DOHH2 (cell line): ENCODE data around the gene MAL.

Source experiments
- H3F3A ChIP-seq: fragments of 200-600 bp; sonication (generic), shearing (Covaris generic); 2 replicates; pipeline ENCODE4 v1.6.0; 2016; ENCODE audit warnings: antibody characterized with exemption, mild to moderate bottlenecking; ENCODE audit not compliant: control insufficient read depth, insufficient read depth
- H3K27ac ChIP-seq: fragments of 200-600 bp; sonication (generic); 2 replicates; pipeline ENCODE4 v1.5.1; 2014; ENCODE audit warnings: low read depth, mild to moderate bottlenecking, low read length, moderate library complexity
- H3K27me3 ChIP-seq: fragments of 200-600 bp; sonication (generic); 2 replicates; pipeline ENCODE4 v1.6.1; 2014; ENCODE audit warnings: mild to moderate bottlenecking, low read length, mixed read lengths; ENCODE audit not compliant: control insufficient read depth
- H3K36me3 ChIP-seq: fragments of 200-600 bp; sonication (generic); 2 replicates; pipeline ENCODE4 v1.6.1; 2014; ENCODE audit warnings: mild to moderate bottlenecking, low read length, moderate library complexity, mixed read lengths; ENCODE audit not compliant: control insufficient read depth
- H3K4me1 ChIP-seq: fragments of 200-600 bp; sonication (generic); 2 replicates; pipeline ENCODE4 v1.6.1; 2014; ENCODE audit warnings: mild to moderate bottlenecking, low read length, mixed read lengths; ENCODE audit not compliant: control insufficient read depth
- H3K4me2 ChIP-seq: fragments of 200-600 bp; sonication (generic); 2 replicates; pipeline ENCODE4 v1.6.0; 2014; ENCODE audit warnings: mild to moderate bottlenecking, low read length, moderate library complexity
- H3K4me3 ChIP-seq: fragments of 200-600 bp; sonication (generic); 2 replicates; pipeline ENCODE4 v1.5.1; 2014; ENCODE audit warnings: mild to moderate bottlenecking, low read length, mixed read lengths
- H3K79me2 ChIP-seq: fragments of 200-600 bp; sonication (generic); 2 replicates; pipeline ENCODE4 v1.6.1; 2014; ENCODE audit warnings: mild to moderate bottlenecking, low read length, mixed read lengths; ENCODE audit not compliant: control insufficient read depth
- H3K9me2 ChIP-seq: fragments of 200-600 bp; sonication (generic); replicated peaks from 2 replicates; pipeline ENCODE4 v1.6.1; 2014; ENCODE audit warnings: mild to moderate bottlenecking, low read length, mixed read lengths; ENCODE audit not compliant: control insufficient read depth
- H3K9me3 ChIP-seq: fragments of 200-600 bp; sonication (generic); 2 replicates; pipeline ENCODE4 v1.6.1; 2014; ENCODE audit warnings: antibody characterized with exemption, low read length, mixed read lengths; ENCODE audit not compliant: control insufficient read depth, insufficient read depth
- H4K20me1 ChIP-seq: fragments of 200-600 bp; sonication (generic); 2 replicates; pipeline ENCODE4 v1.6.0; 2014; ENCODE audit warnings: low read depth, mild to moderate bottlenecking, antibody characterized with exemption, low read length, moderate library complexity; ENCODE audit not compliant: control insufficient read depth, insufficient read depth
- CTCF ChIP-seq: fragments of 200-600 bp; sonication (generic); IDR thresholded peaks from one replicate; pipeline ENCODE4 v1.5.1; 2014; ENCODE audit warnings: antibody characterized with exemption, mild to moderate bottlenecking, low read depth, low read length; ENCODE audit not compliant: poor library complexity, severe bottlenecking
- EZH2phosphoT487 ChIP-seq: fragments of 200-600 bp; sonication (generic); IDR thresholded peaks from 2 replicates; pipeline ENCODE4 v1.6.1; 2017; ENCODE audit warnings: borderline replicate concordance, mild to moderate bottlenecking, antibody characterized with exemption, low read length, moderate library complexity, mixed read lengths

The MAL gene

GRCh38 chr2:95074663-95075439 lies 49.3 kb downstream of the MAL start:
- no peak overlapping the region for H3K4me2 ChIP-seq
- H3F3A ChIP-seq, result no peaks in the 10 kb centered on the region
- H3K9me2 ChIP-seq, result no peaks in the 10 kb centered on the region
- H4K20me1 ChIP-seq, result no peaks in the 10 kb centered on the region
- TF ChIP-seq EZH2phosphoT487, result no peak
- TF ChIP-seq CTCF, result no peak
- no peak overlapping the region for H3K27ac ChIP-seq
- no peaks in the 10 kb centered on the region for H3K36me3 ChIP-seq
- H3K4me3 ChIP-seq, result no peak overlapping the region
- peaks cover 30% of the 10 kb centered on the region for H3K27me3 ChIP-seq
- no peaks in the 10 kb centered on the region for H3K79me2 ChIP-seq
- H3K9me3 ChIP-seq, result no peaks in the 10 kb centered on the region
- H3K4me1 ChIP-seq, result 0 out of 2 replicates have a peak, but pooled peaks cover 2% of the 10 kb centered on the region

- no peak overlapping the region for H3K27ac ChIP-seq
- no peaks in the 10 kb centered on the region for H4K20me1 ChIP-seq
- H3K4me3 ChIP-seq, result no peak overlapping the region
- no peaks in the 10 kb centered on the region for H3K9me2 ChIP-seq
- no peak overlapping the region for H3K4me2 ChIP-seq
- H3K27me3 ChIP-seq, result peaks cover 30% of the 10 kb centered on the region
- H3K9me3 ChIP-seq, result no peaks in the 10 kb centered on the region
- TF ChIP-seq EZH2phosphoT487 (no peak), CTCF (no peak)
- no peaks in the 10 kb centered on the region for H3K79me2 ChIP-seq
- H3K4me1 ChIP-seq, result 0 out of 2 replicates have a peak, but pooled peaks cover 2% of the 10 kb centered on the region
- H3F3A ChIP-seq, result no peaks in the 10 kb centered on the region
- H3K36me3 ChIP-seq, result no peaks in the 10 kb centered on the region
Measured at GRCh38 chr2:95075440-95076132, 50.1 kb downstream of the MAL start.

GRCh38 chr2:95076705-95077529 lies 51.4 kb downstream of the MAL start:
- Histone ChIP-seq H4K20me1 (no peaks in the 10 kb centered on the region), H3F3A (peaks cover 5% of the 10 kb centered on the region; the same call in 1 of the 2 replicates), H3K36me3 (no peaks in the 10 kb centered on the region), H3K27ac (no peak overlapping the region), H3K9me2 (no peaks in the 10 kb centered on the region), H3K79me2 (no peaks in the 10 kb centered on the region), H3K9me3 (no peaks in the 10 kb centered on the region), H3K4me1 (0 out of 2 replicates have a peak, but pooled peaks cover 2% of the 10 kb centered on the region), H3K4me3 (peak overlapping the region; percentile 25), H3K27me3 (peaks cover 30% of the 10 kb centered on the region), H3K4me2 (peak overlapping the region; percentile 47)
- TF ChIP-seq EZH2phosphoT487 (no peak), CTCF (peak; percentile 85)
